SU-DHL-6 (cell line): ENCODE results near the gene GNG7.

Experiments
- H2AFZ ChIP-seq: fragments of 200-600 bp; sonication (generic); 2 replicates; pipeline ENCODE4 v1.6.1; 2014; ENCODE audit warnings: low read depth, mild to moderate bottlenecking, moderate library complexity, mixed read lengths, antibody characterized with exemption, low read length; ENCODE audit not compliant: severe bottlenecking
- H3F3A ChIP-seq: fragments of 200-600 bp; shearing (Covaris generic); 2 replicates; pipeline ENCODE4 v1.6.0; 2016; ENCODE audit warnings: antibody characterized with exemption, mild to moderate bottlenecking; ENCODE audit not compliant: insufficient read depth
- H3K27ac ChIP-seq: fragments of 200-600 bp; sonication (generic); 2 replicates; pipeline ENCODE4 v1.5.1; 2016; ENCODE audit warnings: low read depth, mild to moderate bottlenecking, low read length, moderate library complexity, mixed read lengths
- H3K27me3 ChIP-seq: fragments of 200-600 bp; sonication (generic), shearing (Covaris generic); 2 replicates; pipeline ENCODE4 v1.6.0; 2014; ENCODE audit warnings: mild to moderate bottlenecking, low read length
- H3K36me3 ChIP-seq: fragments of 200-600 bp; sonication (generic); 2 replicates; pipeline ENCODE4 v1.6.1; 2014; ENCODE audit warnings: mild to moderate bottlenecking, low read length, mixed read lengths
- H3K4me2 ChIP-seq: fragments of 300-600, 200-600 bp; shearing (Covaris generic), sonication (generic); 2 replicates; pipeline ENCODE4 v1.6.0; 2014; ENCODE audit warnings: low read length, low read depth, mild to moderate bottlenecking; ENCODE audit not compliant: poor library complexity, severe bottlenecking
- H3K4me3 ChIP-seq: fragments of 200-600 bp; sonication (generic); 2 replicates; pipeline ENCODE4 v1.5.1; 2014; ENCODE audit warnings: antibody characterized with exemption, low read length, mild to moderate bottlenecking, mixed read lengths; ENCODE audit not compliant: insufficient read depth, poor library complexity, severe bottlenecking
- H3K79me2 ChIP-seq: fragments of 200-600 bp; sonication (generic); 2 replicates; pipeline ENCODE4 v1.6.1; 2014; ENCODE audit warnings: mild to moderate bottlenecking, low read length, moderate library complexity; ENCODE audit not compliant: insufficient read depth
- H3K9ac ChIP-seq: fragments of 200-600 bp; sonication (generic); 2 replicates; pipeline ENCODE4 v1.7.0; 2014; ENCODE audit warnings: mild to moderate bottlenecking, low read length
- H3K9me2 ChIP-seq: fragments of 200-600 bp; sonication (generic); replicated peaks from 2 replicates; pipeline ENCODE4 v1.6.1; 2014; ENCODE audit warnings: low read length; ENCODE audit not compliant: insufficient read depth
- H3K9me3 ChIP-seq: fragments of 200-600 bp; sonication (generic); 2 replicates; pipeline ENCODE4 v1.6.1; 2014; ENCODE audit warnings: low read length, mixed read lengths; ENCODE audit not compliant: insufficient read depth
- H4K20me1 ChIP-seq: fragments of 200-600 bp; sonication (generic); 2 replicates; pipeline ENCODE4 v1.6.1; 2014; ENCODE audit warnings: low read depth, mild to moderate bottlenecking, antibody characterized with exemption, low read length, moderate library complexity, mixed read lengths
- CTCF ChIP-seq: fragments of 200-600 bp; sonication (generic); IDR thresholded peaks from one replicate; pipeline ENCODE4 v1.5.1; 2017; ENCODE audit warnings: antibody characterized with exemption, mild to moderate bottlenecking, low read length, moderate library complexity; ENCODE audit not compliant: insufficient read depth, poor library complexity, severe bottlenecking
- EZH2phosphoT487 ChIP-seq: fragments of 200-600 bp; sonication (generic), shearing (Covaris generic); conservative IDR thresholded peaks from 2 replicates; pipeline ENCODE4 v1.6.1; 2018; ENCODE audit warnings: mild to moderate bottlenecking, antibody characterized with exemption, low read length, moderate library complexity, mixed read lengths

The GNG7 gene

GRCh38 chr19:2536461-2536860, 166.0 kb downstream of the GNG7 start:
- H3K9me2 ChIP-seq, result no peaks in the 10 kb centered on the region
- H3K79me2 ChIP-seq, result no peaks in the 10 kb centered on the region
- H3K9ac ChIP-seq, result no peak overlapping the region
- H4K20me1 ChIP-seq, result no peaks in the 10 kb centered on the region
- H3K4me3 ChIP-seq, result no peak overlapping the region
- H3K36me3 ChIP-seq, result no peaks in the 10 kb centered on the region
- no peaks in the 10 kb centered on the region for H3K27me3 ChIP-seq
- H2AFZ ChIP-seq, result no peak overlapping the region
- no peaks in the 10 kb centered on the region for H3K9me3 ChIP-seq
- no peak overlapping the region for H3K4me2 ChIP-seq
- no peak overlapping the region for H3K27ac ChIP-seq
- H3F3A ChIP-seq, result no peaks in the 10 kb centered on the region
- TF ChIP-seq EZH2phosphoT487, result no peak
- TF ChIP-seq CTCF, result no peak

DNA sequence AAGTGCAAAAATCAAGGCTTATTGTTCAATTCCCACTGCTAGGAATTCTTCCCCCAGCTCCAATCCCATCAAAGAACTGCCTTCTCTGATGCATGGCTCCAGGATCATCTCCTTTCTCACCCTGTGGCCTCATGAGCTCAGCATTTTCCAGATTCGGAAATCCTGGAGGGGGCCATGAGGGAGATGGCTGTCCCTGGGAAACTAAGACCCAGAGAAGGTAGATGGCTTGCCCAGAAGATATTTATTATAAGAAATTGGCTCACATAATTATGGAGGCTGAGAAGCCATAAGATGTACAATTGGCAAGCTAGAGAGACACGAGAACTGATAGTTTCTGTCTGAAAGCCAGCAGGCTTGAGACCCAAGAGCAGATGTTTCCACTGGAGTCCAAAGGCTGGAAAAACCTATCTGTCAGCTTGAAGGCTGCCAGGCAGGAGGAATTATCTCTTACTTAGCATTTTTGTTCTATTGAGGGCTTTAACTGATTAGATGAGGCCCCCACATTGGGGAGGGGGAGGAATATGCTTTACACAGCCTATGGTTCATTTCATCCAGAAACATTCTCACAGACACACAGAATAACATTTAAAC, 168.0 kb downstream of the GNG7 start:
- Histone ChIP-seq H4K20me1 (no peaks in the 10 kb centered on the region), H3F3A (no peaks in the 10 kb centered on the region), H3K9me3 (no peaks in the 10 kb centered on the region), H3K36me3 (no peaks in the 10 kb centered on the region), H2AFZ (no peak overlapping the region), H3K27ac (no peak overlapping the region), H3K79me2 (no peaks in the 10 kb centered on the region), H3K9ac (no peak overlapping the region), H3K27me3 (no peaks in the 10 kb centered on the region), H3K4me3 (no peak overlapping the region), H3K9me2 (no peaks in the 10 kb centered on the region), H3K4me2 (no peak overlapping the region)
- no peak for TF ChIP-seq CTCF
- no peak for TF ChIP-seq EZH2phosphoT487

DNA sequence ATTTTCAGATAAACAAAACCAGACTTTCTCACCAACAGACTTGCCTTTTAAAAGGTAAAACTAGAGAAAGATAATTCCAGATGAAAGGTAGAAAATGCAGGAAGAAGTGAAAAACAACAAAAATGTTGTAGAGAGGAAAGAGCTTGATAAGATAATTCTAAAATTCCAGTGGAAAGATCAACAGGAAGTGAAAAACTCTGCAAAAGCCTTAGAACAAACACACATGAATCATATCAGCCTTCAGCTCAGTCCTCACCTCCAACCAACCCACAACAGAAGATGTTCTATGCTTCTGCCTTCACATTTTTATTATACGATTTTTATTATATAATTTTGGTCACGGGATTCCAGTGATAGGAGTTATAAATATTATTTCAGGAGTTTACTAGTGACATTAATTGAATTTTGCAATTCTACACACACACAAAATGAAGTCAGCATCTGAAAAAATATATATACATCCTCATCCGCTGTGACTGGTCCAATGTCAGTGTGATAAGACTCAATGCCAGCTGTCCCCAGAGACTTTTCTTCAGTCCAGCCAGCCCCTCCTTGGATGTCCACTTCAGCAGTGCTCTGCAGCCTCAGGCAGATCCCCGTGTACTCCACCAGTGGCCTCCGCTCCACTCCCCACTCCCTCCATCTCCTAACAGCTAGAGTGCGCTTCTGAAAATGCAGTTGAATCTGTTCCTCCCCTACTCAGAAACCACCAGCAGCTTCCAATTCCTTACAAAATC, 168.6 kb downstream of the GNG7 start:
- H3K4me2 ChIP-seq, result no peak overlapping the region

More for the DNA sequence above, 168.6 kb downstream of the GNG7 start:
- Histone ChIP-seq H3K9me2 (no peaks in the 10 kb centered on the region), H3K36me3 (no peaks in the 10 kb centered on the region), H2AFZ (no peak overlapping the region), H3F3A (no peaks in the 10 kb centered on the region), H3K27ac (no peak overlapping the region), H3K4me3 (no peak overlapping the region), H3K9ac (no peak overlapping the region), H3K79me2 (no peaks in the 10 kb centered on the region), H3K27me3 (no peaks in the 10 kb centered on the region), H4K20me1 (no peaks in the 10 kb centered on the region), H3K9me3 (no peaks in the 10 kb centered on the region)
- TF ChIP-seq CTCF (no peak), EZH2phosphoT487 (no peak)
